ENCODE measurements around the gene USP3. TPM values are rescaled to one million over a fixed set of nuclear protein-coding genes. Genes with fewer than 3 reads are reported as not detected.

The USP3 gene
- total and polyA plus RNA-seq, 4 donors: 8.5 to 25.4 (median 14.8) TPM

DNA sequence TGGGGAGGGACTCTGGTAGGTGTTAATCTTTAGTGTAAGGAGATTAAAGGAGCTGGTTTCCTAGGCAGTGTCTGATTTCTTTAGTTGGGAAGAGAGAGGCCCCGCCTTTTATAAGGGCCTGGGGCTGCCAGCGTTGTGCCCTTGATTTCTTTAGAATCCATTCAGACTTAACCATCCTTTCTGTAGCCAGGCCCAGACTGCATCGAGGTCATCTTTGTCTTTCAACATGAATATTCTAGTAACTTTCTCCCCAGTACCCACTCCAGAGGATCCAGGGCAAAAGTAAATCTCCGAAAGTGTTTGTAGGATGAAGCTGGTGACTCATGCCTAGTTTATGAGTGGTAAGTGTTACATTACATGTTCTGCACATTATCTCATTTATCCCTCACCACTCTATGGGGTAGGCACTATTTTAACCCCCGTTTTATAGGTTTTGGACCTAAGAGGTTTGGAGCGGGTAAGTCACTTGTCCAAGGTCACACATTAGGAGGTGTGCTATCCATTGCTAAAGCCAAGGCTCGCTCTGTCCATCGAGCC lies 11.8 kb upstream of the USP3 start:
- DNase-seq (ENCODE audit: low spot score): no peak
- TF ChIP-seq, protein P1, sequence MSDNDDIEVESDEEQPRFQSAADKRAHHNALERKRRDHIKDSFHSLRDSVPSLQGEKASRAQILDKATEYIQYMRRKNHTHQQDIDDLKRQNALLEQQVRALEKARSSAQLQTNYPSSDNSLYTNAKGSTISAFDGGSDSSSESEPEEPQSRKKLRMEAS (IDR thresholded peaks at IDR 0.05): no peak
- TF ChIP-seq RAD21 (IDR thresholded peaks at IDR 0.05) (no peak), JUND (IDR thresholded peaks at IDR 0.05) (no peak), HNF4A (conservative IDR thresholded peaks at IDR 0.05) (no peak), EGR1 (IDR thresholded peaks at IDR 0.05; ENCODE audit: low read depth in 2 of 2) (no peak)
- H3K4me3 ChIP-seq (ENCODE audit: low read depth in 1 of 3, low read length in 3 of 3): no peak overlapping the region
- no peak overlapping the region for H3K27ac ChIP-seq (ENCODE audit: low read depth in 1 of 2, low read length in 2 of 2)
- no peaks in the 10 kb centered on the region for H3K27me3 ChIP-seq (ENCODE audit: control insufficient read depth in 4 of 4, insufficient read depth in 4 of 4, low read length in 3 of 4)
- no peaks in the 10 kb centered on the region for H3K4me1 ChIP-seq (ENCODE audit: control insufficient read depth in 4 of 4, insufficient read depth in 4 of 4, low read length in 3 of 4)
- H3K36me3 ChIP-seq (ENCODE audit: control insufficient read depth in 4 of 4, insufficient read depth in 3 of 4, low read depth in 1 of 4, low read length in 3 of 4): no peaks in the 10 kb centered on the region
- 92% methylated on average over 8 of the region's 8 CpGs for WGBS
- H3K9me3 ChIP-seq (ENCODE audit: control insufficient read depth in 4 of 4, low read length in 3 of 4): no peaks in the 10 kb centered on the region
- H3K9ac ChIP-seq (ENCODE audit: low read depth in 1 of 2, low read length in 2 of 2): no peak overlapping the region

DNA sequence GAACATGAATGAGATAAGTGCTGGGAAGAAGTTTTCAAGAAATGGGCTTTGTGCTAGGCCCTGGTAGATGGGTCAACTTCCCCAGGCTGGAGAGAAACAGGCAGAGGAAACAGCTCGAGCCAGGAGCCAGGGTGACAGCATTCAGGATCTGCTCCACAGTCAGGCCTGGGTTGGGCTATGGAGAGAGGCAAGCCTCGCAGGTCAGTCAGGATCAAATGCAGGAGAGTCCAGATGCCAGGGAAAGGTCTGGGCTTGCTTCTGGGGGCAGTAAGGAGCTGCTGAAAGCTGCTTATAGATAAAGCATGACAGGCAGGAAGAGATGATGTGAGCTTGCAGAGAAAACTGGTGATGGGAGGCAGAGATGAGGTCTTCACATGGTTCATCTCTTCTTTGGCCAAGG lies 11.0 kb upstream of the USP3 start:
- H3K4me3 ChIP-seq (ENCODE audit: low read depth in 1 of 3, low read length in 3 of 3): no peak overlapping the region
- no peak overlapping the region for H3K27ac ChIP-seq (ENCODE audit: low read depth in 1 of 2, low read length in 2 of 2)
- H3K9me3 ChIP-seq (ENCODE audit: control insufficient read depth in 4 of 4, low read length in 3 of 4): no peaks in the 10 kb centered on the region
- H3K9ac ChIP-seq (ENCODE audit: low read depth in 1 of 2, low read length in 2 of 2): no peak overlapping the region
- 85% methylated on average over 2 of the region's 2 CpGs for WGBS
- no peaks in the 10 kb centered on the region for H3K4me1 ChIP-seq (ENCODE audit: control insufficient read depth in 4 of 4, insufficient read depth in 4 of 4, low read length in 3 of 4)
- no peaks in the 10 kb centered on the region for H3K27me3 ChIP-seq (ENCODE audit: control insufficient read depth in 4 of 4, insufficient read depth in 4 of 4, low read length in 3 of 4)
- DNase-seq (ENCODE audit: low spot score): no peak
- TF ChIP-seq HNF4A (conservative IDR thresholded peaks at IDR 0.05) (no peak), JUND (IDR thresholded peaks at IDR 0.05) (no peak), GABPA (IDR thresholded peaks at IDR 0.05 in 1 of 2, conservative IDR thresholded peaks at IDR 0.05 in 1 of 2) (no peak), SP1 (IDR thresholded peaks at IDR 0.05) (no peak)
- TF ChIP-seq, protein P2, sequence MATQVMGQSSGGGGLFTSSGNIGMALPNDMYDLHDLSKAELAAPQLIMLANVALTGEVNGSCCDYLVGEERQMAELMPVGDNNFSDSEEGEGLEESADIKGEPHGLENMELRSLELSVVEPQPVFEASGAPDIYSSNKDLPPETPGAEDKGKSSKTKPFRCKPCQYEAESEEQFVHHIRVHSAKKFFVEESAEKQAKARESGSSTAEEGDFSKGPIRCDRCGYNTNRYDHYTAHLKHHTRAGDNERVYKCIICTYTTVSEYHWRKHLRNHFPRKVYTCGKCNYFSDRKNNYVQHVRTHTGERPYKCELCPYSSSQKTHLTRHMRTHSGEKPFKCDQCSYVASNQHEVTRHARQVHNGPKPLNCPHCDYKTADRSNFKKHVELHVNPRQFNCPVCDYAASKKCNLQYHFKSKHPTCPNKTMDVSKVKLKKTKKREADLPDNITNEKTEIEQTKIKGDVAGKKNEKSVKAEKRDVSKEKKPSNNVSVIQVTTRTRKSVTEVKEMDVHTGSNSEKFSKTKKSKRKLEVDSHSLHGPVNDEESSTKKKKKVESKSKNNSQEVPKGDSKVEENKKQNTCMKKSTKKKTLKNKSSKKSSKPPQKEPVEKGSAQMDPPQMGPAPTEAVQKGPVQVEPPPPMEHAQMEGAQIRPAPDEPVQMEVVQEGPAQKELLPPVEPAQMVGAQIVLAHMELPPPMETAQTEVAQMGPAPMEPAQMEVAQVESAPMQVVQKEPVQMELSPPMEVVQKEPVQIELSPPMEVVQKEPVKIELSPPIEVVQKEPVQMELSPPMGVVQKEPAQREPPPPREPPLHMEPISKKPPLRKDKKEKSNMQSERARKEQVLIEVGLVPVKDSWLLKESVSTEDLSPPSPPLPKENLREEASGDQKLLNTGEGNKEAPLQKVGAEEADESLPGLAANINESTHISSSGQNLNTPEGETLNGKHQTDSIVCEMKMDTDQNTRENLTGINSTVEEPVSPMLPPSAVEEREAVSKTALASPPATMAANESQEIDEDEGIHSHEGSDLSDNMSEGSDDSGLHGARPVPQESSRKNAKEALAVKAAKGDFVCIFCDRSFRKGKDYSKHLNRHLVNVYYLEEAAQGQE (IDR thresholded peaks at IDR 0.05): no peak
- TF ChIP-seq, protein P3, sequence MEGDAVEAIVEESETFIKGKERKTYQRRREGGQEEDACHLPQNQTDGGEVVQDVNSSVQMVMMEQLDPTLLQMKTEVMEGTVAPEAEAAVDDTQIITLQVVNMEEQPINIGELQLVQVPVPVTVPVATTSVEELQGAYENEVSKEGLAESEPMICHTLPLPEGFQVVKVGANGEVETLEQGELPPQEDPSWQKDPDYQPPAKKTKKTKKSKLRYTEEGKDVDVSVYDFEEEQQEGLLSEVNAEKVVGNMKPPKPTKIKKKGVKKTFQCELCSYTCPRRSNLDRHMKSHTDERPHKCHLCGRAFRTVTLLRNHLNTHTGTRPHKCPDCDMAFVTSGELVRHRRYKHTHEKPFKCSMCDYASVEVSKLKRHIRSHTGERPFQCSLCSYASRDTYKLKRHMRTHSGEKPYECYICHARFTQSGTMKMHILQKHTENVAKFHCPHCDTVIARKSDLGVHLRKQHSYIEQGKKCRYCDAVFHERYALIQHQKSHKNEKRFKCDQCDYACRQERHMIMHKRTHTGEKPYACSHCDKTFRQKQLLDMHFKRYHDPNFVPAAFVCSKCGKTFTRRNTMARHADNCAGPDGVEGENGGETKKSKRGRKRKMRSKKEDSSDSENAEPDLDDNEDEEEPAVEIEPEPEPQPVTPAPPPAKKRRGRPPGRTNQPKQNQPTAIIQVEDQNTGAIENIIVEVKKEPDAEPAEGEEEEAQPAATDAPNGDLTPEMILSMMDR (IDR thresholded peaks at IDR 0.05; ENCODE audit: low read depth, low read length, missing input control): no peak
- TF ChIP-seq, protein P4, sequence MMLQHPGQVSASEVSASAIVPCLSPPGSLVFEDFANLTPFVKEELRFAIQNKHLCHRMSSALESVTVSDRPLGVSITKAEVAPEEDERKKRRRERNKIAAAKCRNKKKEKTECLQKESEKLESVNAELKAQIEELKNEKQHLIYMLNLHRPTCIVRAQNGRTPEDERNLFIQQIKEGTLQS (IDR thresholded peaks at IDR 0.05): no peak
- TF ChIP-seq, protein P5, sequence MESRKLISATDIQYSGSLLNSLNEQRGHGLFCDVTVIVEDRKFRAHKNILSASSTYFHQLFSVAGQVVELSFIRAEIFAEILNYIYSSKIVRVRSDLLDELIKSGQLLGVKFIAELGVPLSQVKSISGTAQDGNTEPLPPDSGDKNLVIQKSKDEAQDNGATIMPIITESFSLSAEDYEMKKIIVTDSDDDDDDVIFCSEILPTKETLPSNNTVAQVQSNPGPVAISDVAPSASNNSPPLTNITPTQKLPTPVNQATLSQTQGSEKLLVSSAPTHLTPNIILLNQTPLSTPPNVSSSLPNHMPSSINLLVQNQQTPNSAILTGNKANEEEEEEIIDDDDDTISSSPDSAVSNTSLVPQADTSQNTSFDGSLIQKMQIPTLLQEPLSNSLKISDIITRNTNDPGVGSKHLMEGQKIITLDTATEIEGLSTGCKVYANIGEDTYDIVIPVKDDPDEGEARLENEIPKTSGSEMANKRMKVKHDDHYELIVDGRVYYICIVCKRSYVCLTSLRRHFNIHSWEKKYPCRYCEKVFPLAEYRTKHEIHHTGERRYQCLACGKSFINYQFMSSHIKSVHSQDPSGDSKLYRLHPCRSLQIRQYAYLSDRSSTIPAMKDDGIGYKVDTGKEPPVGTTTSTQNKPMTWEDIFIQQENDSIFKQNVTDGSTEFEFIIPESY (IDR thresholded peaks at IDR 0.05): no peak
- H3K36me3 ChIP-seq (ENCODE audit: control insufficient read depth in 4 of 4, insufficient read depth in 3 of 4, low read depth in 1 of 4, low read length in 3 of 4): no peaks in the 10 kb centered on the region

All from liver (tissue), 9 donors.